Heart left ventricle (tissue), 13 donors: ENCODE measurements around the gene ANKRD13B.

Source experiments
- CTCF ChIP-seq, 12 donors: fragments of 200-600 bp; sonication (generic) in 4 of 12; IDR thresholded peaks; one replicate each; pipeline versions ENCODE4 v1.5.0 to v1.8.0; 2018 to 2022; ENCODE audit warnings: antibody characterized with exemption in 12 of 12, mild to moderate bottlenecking in 5 of 12
- POLR2A ChIP-seq, 2 donors: fragments of 450-650 bp; IDR thresholded peaks; one replicate each; pipeline ENCODE4 v1.6.1; 2017; ENCODE audit warnings: antibody characterized with exemption in 2 of 2, mild to moderate bottlenecking in 2 of 2, moderate library complexity in 2 of 2
- donor health status: ischemic (EF 13 %, LVEDD 7.1; RV severe dilation, severe dysfunction).
- donor health status: DM: no; HTN: yes; CAD: no.
- donor health status: DM: no; HTN: no; CAD: no.
- donor health status: ischemic (EF 25% LVEDD 6.9; RV normal size, moderate dysfunction).
- donor health status: ischemic (EF 25% LVEDD 5.7; RV mildly dilated, moderate dysfunction).
- donor health status: ischemic (EF 35%, LVEDD 5.7; RV mildly dilated, moderate dysfunction).
- donor health status: nonischemic (EF 11% LVEDD 7.7; RV severe dilation, severe dysfunction).
- donor health status: DM: yes; HTN: yes; CAD: no.
- donor health status: PGD.
- donor health status: ischemic (EF 29% LVEDD 5.4; RV normal size, mild dysfunction).
- donor health status: nonischemic (EF 23%, LVEDD 6.1; RV moderate dilation, normal function).

- TF ChIP-seq CTCF (IDR thresholded peaks at IDR 0.05): no peak
- no peak for TF ChIP-seq POLR2A (IDR thresholded peaks at IDR 0.05)
These were observed 70.2 kb downstream of the ANKRD13B start for GRCh38 chr17:29663155-29663554.
